CD1c-positive myeloid dendritic cell (primary cell): ENCODE results near the gene POFUT2.
A peak's percentile ranks its signal among the peaks of the same experiment; 100 is the strongest.

Experiments used
- DNase-seq: peaks from one replicate; pipeline ENCODE4 v3.0.0-alpha.2; 2016; ENCODE audit errors: extremely low spot score

Gene POFUT2

DNA sequence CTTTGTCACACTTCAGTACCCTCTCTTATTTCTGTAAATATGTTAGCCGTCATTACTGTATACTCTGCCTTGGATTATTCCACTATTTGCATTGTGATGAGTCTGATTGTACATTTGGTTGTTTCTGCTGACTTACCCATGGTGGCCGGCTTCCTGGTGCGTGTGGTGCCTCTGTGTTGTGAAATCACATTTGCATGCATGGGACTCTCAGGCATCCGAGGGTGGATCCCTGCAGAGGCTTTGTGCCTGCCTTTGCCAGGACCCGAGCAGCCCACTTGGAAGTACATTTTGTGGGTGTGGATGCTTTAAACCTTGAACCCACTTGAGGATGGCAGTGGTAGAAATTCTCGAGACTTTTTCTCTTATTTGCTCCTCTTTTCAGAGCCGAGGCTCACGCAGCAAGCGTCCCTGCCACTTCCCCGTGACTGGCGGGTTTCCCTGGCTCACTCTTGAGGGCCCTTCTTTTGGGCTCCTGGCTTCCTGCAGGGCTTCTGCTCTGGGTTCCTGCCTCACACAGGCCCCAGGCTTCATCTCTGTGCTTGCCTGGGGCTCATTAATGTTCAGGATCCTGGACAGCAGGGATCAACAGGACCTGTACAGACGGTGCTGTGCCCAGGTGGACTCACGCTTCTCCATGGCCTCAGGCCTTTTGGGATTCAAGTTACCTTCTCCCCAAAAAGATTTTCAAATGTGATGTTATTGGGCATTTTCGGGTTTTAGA, 36.6 kb downstream of the POFUT2 start:
- no peak for DNase-seq

DNA sequence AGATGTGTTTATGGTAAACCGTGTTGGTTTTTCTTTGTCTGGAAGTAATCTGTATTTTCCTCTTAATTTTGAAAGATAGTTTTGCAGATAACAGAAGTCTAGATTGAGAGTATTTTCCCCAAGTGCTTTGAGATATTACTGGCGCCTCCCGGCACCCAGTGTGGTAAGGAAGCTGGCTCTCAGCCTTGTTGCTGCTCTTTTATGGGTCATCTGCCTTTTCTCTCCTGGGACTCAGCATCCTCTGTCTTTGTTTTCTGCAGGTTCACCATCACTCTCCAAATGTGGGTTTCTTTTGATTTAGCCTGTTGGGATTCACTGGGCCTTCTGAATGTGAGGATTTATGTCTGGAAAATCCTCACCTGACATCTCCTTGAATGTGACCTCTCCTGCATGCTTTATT, 37.4 kb downstream of the POFUT2 start:
- DNase-seq: no peak

DNA sequence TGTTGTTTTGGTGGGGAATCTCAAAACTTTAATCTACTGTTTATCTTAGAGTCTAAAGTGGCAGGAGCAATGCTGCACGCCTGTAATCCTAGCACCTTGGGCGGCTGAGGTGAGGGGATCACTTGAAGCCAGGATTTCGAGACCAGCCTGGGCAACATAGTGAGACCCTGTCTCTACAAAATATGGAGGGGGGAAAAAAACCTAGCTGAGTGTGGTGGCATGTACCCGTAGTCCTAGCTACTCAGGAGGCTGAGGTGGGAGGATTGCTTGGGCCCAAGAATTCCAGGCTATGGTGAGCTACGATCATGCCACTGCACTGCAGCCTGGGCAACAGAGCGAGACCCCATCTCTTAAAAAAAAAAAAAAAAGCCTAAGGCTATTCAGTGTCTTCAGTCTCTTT, 38.1 kb downstream of the POFUT2 start:
- DNase-seq: no peak

DNA sequence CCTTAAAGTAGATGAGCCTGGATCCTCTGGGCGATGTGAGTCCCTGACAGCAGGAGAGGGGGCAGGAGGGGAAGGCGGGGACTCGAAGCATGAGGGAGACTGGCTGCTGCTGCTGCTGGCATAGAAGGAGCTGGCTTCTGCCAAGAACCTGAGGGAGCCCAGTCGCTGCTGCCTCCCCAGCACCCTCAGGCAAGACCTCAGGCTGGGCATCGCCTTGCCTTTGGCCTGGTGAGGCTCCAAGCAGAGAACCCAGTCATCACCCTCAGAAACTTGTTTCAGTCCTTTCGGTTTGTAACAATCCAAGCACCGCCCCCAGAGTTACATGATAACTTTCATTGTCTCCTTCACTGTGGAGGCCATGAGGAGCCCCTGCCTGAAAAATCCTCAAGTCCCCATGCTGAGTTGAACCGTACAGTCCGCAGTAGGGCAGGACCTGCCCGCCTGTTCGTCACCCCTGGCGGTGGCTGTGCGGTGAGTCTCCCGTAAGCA, 38.8 kb downstream of the POFUT2 start:
- no peak for DNase-seq

DNA sequence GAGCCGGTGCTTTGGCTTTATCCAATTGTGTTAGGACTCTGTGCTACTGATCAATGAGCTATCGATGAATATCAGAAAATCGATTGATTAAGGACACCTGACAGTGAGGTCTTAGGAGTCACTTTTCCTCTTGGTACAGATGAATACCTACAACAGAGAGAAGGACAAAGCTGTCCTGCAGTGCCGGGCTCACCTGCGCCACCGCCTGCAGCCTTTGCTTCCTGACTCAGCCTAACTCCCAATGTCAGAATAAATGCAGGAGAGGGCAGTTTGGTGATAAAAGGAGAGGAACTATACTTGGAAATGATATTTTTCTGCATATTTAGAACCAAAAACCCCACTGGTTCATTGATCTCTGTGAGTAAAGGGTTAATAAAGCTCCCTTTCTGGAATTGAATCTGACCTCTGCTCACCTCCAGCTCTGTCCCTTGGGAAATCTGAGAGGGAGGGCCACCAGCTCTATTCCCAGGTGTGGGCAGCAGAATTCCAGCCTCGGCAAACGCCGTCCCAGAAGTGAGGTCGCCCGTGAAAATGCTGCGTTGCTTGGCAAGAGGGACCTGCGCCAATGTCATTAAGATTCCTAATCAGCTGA, 39.3 kb downstream of the POFUT2 start:
- DNase-seq: no peak

DNA sequence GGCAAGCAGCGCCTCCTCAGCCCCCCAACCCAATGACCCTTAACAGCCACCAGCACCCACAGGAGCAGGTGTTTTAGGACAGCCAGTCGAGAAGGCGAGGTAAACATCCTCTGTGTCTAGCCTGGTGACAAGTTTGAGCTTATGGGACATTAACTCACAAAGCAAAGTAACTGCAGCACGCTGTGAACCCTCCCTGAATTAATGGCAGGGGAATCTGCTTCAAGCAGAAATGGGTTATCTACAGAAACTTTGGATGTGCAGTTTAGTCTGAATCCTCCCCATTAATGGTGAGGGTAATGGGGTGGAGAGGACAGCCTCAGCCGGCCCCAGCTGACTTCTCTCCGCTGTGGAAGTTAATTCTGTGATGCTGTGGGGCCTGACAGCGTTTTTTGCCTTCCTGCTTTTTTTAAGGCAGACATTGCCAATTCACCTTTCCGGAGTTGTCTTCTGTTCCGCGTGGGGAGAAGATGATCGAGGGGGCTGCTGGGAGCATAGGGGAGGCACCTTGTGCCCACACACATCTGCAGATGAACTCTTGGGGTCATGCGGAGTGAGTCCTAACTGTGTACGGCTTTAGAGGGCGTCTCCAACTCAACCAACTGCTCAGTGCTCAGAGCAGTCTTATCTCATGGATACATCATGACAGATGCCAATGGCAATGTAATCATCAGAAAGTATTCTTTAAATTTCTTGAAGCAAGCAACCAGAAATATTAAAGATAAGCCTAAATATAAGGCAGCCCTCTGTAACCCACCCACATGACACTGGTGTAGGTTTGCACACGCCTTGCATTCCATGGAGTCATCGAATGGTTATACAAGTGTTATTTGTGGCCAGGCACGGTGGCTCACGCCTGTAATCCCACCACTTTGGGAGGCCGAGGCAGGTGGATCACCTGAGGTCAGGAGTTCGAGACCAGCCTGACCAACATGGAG, 41.0 kb downstream of the POFUT2 start:
- no peak for DNase-seq

DNA sequence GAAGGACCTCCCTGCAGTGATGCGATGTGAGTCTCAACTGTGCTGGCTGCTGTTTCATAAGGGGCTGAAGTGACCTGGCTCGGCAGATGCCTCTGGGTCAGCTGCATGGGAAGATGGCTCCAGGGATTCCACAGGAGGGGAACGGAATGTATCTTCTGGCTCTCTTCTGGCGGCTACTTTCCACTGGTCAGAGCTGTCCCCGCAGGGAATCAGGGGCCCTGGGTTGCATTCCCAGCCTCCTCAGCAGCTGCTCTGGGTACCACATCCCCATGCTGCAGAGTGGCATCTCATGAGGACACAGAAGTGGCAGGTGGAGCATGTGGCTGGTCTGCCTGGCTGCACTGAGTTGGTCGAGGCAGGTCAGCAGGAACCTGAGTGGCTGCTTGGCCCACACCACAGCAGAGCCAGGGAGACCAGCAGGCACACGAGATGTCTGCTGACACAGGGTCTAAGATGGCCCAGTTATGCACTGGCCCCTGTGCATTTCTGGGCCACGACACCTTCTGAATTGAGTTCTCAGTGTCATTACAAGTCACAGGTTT, 42.8 kb downstream of the POFUT2 start:
- DNase-seq: no peak

DNA sequence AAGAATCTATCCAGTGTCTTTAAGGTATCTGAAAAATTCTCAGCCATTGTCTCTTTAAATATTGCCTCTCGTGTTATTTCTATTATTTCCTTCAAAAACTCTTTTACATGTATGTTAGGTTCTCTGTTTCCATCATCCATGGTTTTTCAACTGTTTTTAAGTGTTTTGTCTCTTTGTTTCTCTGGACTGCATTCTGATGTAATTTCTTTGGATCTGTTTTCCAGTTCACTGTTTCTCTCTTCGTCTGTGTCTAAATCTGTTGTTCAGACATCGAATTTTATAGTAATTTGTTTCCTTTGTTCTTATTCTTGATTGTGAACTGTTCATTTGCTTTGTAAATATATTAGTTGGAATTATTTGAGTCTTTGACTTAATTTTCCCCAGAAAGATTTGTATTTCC, 44.1 kb downstream of the POFUT2 start:
- DNase-seq: no peak

DNA sequence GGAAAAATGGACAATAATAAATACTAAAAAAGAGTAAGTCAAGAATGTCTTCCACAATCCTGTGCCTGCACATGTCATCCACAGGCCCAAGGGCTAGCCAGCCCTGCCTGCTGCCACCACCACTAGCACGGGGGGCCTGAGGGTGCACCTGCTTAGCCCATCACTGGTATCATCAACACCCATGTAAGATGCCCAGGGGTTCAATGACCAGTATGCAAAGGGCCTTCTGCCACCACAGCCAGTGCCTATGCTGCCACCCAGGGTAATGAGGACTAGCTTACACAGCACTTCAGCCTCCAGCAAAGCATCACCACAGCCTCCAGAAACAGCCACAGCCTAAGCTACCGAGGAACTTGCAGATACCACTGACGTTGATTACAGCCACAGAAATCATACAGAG, 46.3 kb downstream of the POFUT2 start:
- DNase-seq: no peak

DNA sequence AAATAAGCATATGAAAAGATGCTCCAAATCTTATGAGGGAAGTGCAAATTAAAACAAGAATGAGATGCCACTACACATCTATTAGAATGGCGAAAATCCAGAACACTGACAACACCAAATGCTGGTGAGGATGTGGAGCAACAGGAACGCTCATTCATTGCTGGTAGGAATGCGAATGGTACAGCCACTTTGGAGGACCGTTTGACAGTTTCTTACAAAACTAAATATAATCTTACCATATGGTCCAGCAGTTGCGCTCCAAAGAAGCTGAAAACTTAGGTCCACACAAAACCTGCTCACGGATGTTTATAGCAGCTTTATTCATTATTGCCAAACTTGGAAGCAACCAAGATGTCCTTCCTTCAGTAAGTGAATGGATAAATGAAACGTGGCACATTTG, 50.3 kb downstream of the POFUT2 start:
- no peak for DNase-seq

DNA sequence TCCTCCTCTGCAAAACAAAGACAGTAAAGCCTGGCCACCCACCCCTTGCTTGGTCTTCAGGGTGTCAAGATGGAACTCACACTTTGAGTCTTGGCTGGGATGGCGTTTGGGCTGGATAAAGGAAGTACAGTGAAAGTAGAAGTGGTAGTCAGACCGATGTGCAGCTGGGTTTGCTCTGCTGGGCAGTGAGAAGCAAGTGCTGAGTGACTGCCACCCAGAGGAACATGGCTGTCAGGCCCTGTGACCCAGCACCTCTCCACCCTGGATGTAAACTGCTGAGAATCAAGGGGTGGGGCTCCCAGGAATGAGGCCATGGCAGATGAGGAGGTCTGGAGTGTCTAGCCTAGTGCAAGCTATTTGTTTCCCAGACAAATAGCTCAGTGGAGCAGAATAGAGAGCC, 51.2 kb downstream of the POFUT2 start:
- DNase-seq: peak; percentile 18

DNA sequence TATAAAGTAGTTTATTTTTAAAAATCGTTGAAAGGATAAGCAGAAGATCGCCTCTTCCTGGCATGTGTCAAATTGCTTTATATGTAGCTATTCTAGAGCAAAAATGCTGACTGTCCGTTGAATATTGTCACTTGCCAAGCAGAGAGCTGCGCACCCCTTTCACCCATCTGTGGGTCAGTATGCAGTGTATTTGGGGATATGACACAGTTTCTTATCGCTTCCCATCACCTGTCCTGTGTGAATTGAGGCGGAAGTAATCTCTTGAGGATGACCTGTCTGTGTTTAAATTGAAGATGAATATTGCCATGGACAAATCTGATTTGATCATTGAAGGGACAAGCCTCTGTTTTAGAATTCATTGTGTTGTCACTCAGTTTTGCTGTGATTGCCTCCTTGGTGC, 52.2 kb downstream of the POFUT2 start:
- no peak for DNase-seq

DNA sequence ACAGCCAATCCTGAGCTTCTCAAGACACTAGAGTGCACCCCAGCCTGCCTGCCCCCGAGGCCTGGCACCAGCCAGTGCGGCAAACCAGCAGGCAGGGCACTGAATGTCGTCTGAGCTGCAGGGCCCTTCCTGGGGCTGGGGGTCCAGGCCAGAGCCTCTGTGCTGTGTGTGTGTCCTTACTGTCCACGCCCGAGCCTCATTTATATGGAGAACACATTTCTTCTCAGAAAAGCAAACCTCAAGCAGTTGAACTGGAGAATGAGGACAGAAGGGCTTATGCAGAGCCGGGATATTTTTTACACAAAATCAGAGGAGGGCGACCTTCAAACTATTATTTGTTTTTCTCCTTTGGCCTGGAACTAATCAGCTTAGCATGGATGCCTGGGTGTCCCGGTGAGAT, 52.7 kb downstream of the POFUT2 start:
- DNase-seq: no peak

DNA sequence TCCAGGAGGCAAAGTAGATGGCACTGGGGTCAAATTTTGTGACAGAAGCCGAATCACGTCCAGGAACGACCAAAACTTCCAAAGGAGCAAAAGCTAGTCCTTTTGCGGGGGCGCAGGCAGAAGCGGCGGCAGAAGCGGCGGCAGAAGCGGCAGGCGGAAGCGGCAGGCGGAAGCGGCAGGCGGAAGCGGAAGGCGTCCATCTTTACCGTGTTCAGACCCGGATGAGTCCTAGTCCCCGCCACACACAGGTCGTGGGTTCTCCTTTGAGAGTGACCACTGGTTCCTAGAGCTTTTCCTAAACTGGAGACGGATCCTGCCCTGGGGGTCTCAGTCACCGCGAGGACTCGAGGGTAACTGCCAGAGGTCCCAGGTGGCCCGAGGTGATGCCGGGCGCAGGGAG, 53.6 kb downstream of the POFUT2 start:
- no peak for DNase-seq

DNA sequence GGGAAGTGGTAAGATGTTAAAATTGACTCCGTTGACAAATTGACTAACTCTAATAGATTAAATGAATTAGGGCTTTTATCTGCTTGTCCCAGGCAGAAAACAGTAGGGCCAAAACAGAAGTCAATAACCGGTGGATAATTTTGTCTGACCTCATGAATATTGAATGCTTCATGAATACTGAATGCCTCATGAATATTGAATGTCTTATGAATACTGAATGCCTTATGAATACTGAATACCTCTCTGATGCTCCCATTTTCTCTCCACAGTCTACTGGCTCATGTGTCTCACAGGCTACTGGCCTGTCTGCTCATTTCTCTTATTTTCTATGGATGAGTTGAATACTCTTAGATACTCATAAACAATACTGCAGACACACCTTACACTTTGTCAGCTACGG, 56.0 kb downstream of the POFUT2 start:
- DNase-seq: no peak

DNA sequence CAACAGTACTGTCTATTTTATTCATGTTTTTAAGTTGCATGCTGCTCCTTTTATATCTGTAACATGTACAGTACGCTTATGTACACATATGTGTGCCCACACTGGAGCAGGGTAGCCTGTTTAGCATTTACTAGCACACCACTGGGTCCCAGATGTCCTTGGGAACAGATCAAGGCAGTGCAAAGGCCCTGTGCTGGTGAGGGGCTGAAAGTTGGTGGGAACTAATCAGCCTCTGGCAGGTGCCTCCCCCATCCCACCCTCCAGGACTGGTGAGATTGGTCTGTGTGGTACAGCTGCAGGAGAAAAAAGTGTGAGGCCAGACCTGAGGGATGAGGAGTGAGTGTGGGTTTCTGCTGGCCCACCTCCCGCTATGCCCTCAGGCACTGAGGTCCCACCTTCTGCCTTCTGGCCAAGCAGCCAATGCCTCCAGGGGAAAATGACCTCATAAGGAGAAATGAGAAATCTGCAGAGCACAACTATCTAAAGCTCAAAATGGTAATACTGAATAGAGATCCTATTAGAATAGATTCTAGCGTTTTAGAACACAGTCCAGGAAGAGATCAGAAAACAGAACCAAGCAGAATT, 58.9 kb downstream of the POFUT2 start:
- no peak for DNase-seq

DNA sequence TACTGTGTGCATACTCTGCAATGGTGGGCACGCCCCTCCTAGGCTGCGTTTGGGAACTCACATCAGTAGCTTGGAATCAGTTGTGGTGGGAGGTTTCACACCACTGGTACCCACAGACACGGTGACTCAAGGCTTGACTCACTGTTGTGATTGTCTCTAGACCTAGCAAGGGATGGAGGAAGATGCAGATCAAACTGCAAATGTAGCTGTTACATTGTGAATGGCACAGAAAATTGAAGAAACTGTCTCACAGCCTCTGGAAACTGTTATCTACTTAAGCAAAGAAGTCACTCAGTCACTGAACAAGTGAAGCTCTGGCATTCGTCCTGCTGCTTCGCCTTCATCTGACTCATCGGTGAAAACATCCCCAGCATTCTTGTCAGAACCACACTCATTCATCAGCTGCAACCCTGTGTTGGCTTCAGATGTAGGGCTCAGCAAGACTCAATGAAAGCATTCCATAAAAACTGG, 59.5 kb downstream of the POFUT2 start:
- peak; percentile 29 for DNase-seq

DNA sequence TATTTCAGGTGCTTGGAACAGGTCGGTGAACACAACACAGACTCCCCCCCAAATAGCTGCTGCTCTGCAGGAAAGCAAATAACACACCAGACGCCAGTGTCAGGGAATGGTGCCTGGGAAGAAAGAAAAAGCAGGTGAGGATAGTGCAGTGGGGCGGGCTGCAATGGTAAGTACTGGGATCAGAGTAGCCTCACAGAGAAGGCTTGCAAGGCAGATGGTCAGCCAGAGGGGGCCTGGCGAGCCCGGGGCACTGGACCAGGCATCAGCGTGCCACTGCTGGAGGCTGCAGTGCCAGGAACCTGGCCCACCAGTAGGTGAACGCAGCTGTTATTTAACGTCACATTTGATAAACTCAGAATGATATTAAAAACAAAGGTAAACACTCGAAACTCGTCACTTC, 60.0 kb downstream of the POFUT2 start:
- DNase-seq: no peak

DNA sequence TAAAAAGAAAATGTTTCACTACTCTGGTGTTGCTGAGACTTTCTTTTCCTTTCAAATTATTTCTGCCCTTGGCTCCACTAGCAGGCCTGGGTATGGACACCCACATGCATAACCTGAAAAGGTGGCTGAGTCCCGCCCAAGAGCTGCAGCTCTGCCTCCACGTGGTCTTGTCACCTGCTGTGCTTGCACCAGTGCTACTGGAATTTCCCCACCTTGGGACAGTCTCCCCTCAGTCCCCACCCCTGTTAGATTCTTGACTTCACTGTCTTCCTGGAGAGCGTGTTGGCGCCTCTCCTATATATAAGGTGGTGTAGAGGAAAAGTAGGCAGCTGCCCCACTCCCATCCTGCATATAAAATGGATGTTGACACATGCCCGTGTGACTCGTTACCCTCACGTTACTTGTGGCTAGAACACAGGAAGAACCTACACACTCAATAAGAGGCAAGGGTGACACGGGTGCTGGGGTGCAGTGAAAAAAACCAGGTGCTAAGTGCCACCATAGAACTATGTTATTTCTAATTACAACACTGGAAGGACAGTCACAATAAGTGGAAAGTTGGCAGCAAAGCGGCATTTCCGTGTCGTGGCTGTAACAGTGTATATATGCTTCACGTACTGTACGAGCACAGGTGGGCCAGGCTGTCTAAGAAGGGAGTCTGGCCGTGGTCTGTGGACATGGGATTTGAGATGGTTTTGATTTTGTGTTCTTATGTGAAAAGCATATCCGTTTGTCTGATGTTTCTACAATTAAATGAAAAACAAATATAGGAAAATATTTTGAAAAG, 61.0 kb downstream of the POFUT2 start:
- no peak for DNase-seq

DNA sequence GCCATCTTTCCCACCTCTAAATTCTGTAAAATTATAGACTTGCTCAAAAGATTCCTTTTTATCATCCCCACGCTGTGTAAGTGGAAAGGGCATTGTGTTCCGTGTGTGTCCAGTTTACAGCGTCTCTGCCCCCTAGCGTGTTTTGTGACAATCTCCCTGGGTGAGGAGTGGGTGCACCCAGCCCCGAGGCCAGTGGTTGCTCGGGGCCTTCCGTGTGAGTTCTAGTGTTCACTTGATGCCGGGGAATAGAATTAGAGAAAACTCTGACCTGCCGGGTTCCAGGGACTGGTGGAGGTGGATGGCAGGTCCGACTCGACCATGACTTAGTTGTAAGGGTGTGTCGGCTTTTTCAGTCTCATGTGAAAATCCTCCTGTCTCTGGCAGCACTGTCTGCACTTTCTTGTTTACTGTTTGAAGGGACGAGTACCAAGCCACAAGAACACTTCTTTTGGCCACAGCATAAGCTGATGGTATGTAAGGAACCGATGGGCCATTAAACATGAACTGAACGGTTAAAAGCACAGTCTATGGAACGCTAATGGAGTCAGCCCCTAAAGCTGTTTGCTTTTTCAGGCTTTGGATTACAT, 61.9 kb downstream of the POFUT2 start:
- DNase-seq: no peak
